Testis (tissue), 2 donors: ENCODE measurements around the gene ZNF385A.

Experiments
- POLR2A ChIP-seq: fragments of 450-650 bp; IDR thresholded peaks from one replicate; pipeline ENCODE4 v1.6.1; 2017; ENCODE audit warnings: antibody characterized with exemption, mild to moderate bottlenecking, moderate library complexity
- TF ChIP-seq, protein P1 (sequence below), 3 experiments: fragments of 450-650 bp in 2 of 3; fragments of 200-600 bp in 1 of 3; sonication (generic) in 1 of 3; IDR thresholded peaks; one replicate each; pipeline ENCODE4 v1.5.1; 2016 to 2019; ENCODE audit warnings: antibody characterized with exemption in 3 of 3, mild to moderate bottlenecking in 2 of 3, moderate library complexity in 1 of 3

DNA sequence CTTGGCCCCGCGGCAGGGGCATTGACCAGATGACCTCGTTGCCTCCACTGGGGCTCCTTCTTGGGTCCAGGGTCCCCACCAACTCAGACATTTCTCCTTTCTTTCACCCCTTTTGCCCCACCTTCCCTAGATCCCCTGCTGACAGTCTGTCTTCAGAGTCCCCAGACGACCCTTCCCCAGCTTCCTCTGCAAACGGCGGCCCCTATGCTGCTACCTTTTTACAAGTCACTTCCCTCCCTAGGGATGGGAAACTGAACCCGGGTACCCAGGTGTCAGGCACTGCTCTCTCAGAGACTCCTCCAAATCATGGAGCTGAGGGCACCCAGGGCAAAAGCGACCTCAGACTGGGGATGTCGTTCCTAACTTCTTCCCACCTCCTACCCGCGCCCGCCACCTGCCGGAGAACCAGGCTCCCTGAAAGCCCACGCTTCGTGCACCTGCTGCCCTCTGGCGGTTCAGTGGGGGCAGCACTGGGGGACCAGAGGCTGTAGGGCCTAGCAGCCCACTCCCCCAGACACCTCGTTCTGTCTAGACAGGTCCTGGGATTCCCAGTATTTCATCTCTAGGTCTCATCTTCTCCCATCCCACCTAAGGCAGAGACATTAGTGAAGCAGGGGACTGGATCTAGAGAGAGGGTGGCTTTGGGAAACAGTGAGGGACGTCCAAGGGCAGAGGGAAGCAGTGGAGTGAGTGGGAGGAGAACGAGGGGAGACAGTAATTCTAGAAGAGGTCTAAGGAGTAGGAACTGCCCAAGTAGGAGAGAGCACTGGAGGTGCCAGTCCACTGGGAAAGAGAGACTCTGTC lies 4.9 kb downstream of the ZNF385A start:
- TF ChIP-seq, protein P1, sequence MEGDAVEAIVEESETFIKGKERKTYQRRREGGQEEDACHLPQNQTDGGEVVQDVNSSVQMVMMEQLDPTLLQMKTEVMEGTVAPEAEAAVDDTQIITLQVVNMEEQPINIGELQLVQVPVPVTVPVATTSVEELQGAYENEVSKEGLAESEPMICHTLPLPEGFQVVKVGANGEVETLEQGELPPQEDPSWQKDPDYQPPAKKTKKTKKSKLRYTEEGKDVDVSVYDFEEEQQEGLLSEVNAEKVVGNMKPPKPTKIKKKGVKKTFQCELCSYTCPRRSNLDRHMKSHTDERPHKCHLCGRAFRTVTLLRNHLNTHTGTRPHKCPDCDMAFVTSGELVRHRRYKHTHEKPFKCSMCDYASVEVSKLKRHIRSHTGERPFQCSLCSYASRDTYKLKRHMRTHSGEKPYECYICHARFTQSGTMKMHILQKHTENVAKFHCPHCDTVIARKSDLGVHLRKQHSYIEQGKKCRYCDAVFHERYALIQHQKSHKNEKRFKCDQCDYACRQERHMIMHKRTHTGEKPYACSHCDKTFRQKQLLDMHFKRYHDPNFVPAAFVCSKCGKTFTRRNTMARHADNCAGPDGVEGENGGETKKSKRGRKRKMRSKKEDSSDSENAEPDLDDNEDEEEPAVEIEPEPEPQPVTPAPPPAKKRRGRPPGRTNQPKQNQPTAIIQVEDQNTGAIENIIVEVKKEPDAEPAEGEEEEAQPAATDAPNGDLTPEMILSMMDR (IDR thresholded peaks at IDR 0.05): peak; percentile 96 to 100 (median 98)
- no peak for TF ChIP-seq POLR2A
